Ovary (tissue), 9 donors: ENCODE data around the gene TRAF4. TPM values are rescaled to one million over a fixed set of nuclear protein-coding genes. Genes with fewer than 3 reads are reported as not detected.

Source experiments
- DNase-seq, 5 donors: peaks; one replicate each; pipeline ENCODE4 v3.0.0-alpha.2; 2019 to 2020
- H3K27ac ChIP-seq, 2 donors: fragments of 200-600 bp; one replicate each; pipeline versions ENCODE4 v1.5.1 to v1.8.0; 2019 to 2022
- H3K27me3 ChIP-seq: fragments of 200-600 bp; one replicate; pipeline ENCODE4 v1.8.0; 2022
- H3K36me3 ChIP-seq: fragments of 200-600 bp; sonication (generic); one replicate; pipeline ENCODE4 v1.5.1; 2019
- H3K4me1 ChIP-seq: one replicate; pipeline ENCODE4 v1.8.1; 2013; ENCODE audit warnings: mild to moderate bottlenecking, moderate library complexity; ENCODE audit not compliant: insufficient read depth
- H3K4me3 ChIP-seq: fragments of 200-600 bp; sonication (generic); one replicate; pipeline ENCODE4 v1.5.1; 2017
- H3K9me3 ChIP-seq, 2 donors: fragments of 200-600 bp in 1 of 2; sonication (generic) in 1 of 2; one replicate each; pipeline versions ENCODE4 v1.5.1 to v1.8.1; 2013 to 2019; ENCODE audit warnings: mild to moderate bottlenecking in 1 of 2, moderate library complexity in 1 of 2
- CTCF ChIP-seq, 3 donors: fragments of 450-650 bp in 2 of 3; fragments of 200-600 bp in 1 of 3; IDR thresholded peaks; one replicate each; pipeline versions ENCODE4 v1.5.1 to v1.8.0; 2016 to 2022; ENCODE audit warnings: antibody characterized with exemption in 3 of 3, mild to moderate bottlenecking in 1 of 3
- EP300 ChIP-seq: sonication (generic); formaldehyde crosslinking; IDR thresholded peaks from one replicate; pipeline ENCODE4 v1.6.1; 2017; ENCODE audit warnings: antibody characterized with exemption
- POLR2A ChIP-seq: fragments of 450-650 bp; IDR thresholded peaks from one replicate; pipeline ENCODE4 v1.6.1; 2017; ENCODE audit warnings: antibody characterized with exemption, mild to moderate bottlenecking, moderate library complexity
- whole genome bisulfite sequencing, 3 donors: extraction: QIAGEN DNeasy Blood & Tissue Kit in 1 of 3; methylation state at CpG; one replicate each; pipeline versions ENCODE4 v1.1.5 to v1.1.7; 2013 to 2017; 5-methylcytosine and 5-hydroxymethylcytosine counted together
- intact Hi-C, 4 donors: fragments of 100-400 bp; cut with DNase I; formaldehyde crosslinking; loops; one replicate each; pipeline versions ENCODE4 v1.11.0 to v1.15.1; 2022 to 2023
- polyA plus RNA-seq, 2 donors: library from polyadenylated mRNA; stranded (reverse); fragments of 200-250 nt in 1 of 2; fragments of 350-450 nt in 1 of 2; fragmentation: Illumina TruSeq in 1 of 2; extraction: RNeasy Lipid Tissue Mini Kit (QIAGEN cat#74804) in 1 of 2; gene quantifications; one replicate each; pipeline ENCODE4 v1.2.3, GENCODE V29; 2013 to 2014
- total RNA-seq, 7 donors: library from RNA; depleted of rRNA in 2 of 7; stranded (reverse); fragments of >200 nt in 2 of 7; fragmentation: NEBNext Ultra II Directional in 3 of 7; extraction: Animal tissue kit (Norgen Biotek cat#: 25700) in 3 of 7; gene quantifications; one replicate each; pipeline versions ENCODE4 v1.1.0 to v1.2.4, GENCODE V29; 2016 to 2023
- donor health status: DM: no; HTN: no; CAD: no; lungs with moderate emphysema.
- donor health status: DM: no; HTN: no; CAD: no.
- donor health status: Bipolar disorder and iron deficiency.
- donor health status: DM: yes; HTN: yes; CAD: no.
- donor health status: DM: no; HTN: no; CAD: no.
- donor health status: DM: yes; HTN: yes; CAD: no.

Gene TRAF4
- total and polyA plus RNA-seq, 9 donors: 3.5 to 61.3 (median 14.9) TPM

- Histone ChIP-seq H3K27ac (no peak overlapping the region), H3K4me3 (no peak overlapping the region), H3K36me3 (no peaks in the 10 kb centered on the region), H3K9me3 (no peaks in the 10 kb centered on the region), H3K27me3 (no peaks in the 10 kb centered on the region), H3K4me1 (no peaks in the 10 kb centered on the region)
- TF ChIP-seq EP300: no peak
- TF ChIP-seq POLR2A: no peak
- TF ChIP-seq CTCF (IDR thresholded peaks at IDR 0.05): no peak
- intact Hi-C loops: no loop called here
- WGBS, 3 donors: 86 to 88% (median 86%) methylated on average over 10 of the region's 10 CpGs
- DNase-seq: no peak
Observed at GRCh38 chr17:28738680-28739384, 5.0 kb upstream of the TRAF4 start.

- Histone ChIP-seq H3K36me3 (no peaks in the 10 kb centered on the region), H3K27ac (no peak overlapping the region), H3K4me1 (peaks cover 7% of the 10 kb centered on the region), H3K4me3 (no peak overlapping the region), H3K9me3 (no peaks in the 10 kb centered on the region), H3K27me3 (no peaks in the 10 kb centered on the region)
- DNase-seq: peak in 1 of 5 donors; percentile 29
- intact Hi-C loops: no loop called here
- TF ChIP-seq CTCF (IDR thresholded peaks at IDR 0.05) (no peak), POLR2A (no peak), EP300 (no peak)
- WGBS, 3 donors: 80 to 82% (median 81%) methylated on average over 10 of the region's 10 CpGs
Observed at GRCh38 chr17:28740406-28741357, 3.1 kb upstream of the TRAF4 start.

DNA sequence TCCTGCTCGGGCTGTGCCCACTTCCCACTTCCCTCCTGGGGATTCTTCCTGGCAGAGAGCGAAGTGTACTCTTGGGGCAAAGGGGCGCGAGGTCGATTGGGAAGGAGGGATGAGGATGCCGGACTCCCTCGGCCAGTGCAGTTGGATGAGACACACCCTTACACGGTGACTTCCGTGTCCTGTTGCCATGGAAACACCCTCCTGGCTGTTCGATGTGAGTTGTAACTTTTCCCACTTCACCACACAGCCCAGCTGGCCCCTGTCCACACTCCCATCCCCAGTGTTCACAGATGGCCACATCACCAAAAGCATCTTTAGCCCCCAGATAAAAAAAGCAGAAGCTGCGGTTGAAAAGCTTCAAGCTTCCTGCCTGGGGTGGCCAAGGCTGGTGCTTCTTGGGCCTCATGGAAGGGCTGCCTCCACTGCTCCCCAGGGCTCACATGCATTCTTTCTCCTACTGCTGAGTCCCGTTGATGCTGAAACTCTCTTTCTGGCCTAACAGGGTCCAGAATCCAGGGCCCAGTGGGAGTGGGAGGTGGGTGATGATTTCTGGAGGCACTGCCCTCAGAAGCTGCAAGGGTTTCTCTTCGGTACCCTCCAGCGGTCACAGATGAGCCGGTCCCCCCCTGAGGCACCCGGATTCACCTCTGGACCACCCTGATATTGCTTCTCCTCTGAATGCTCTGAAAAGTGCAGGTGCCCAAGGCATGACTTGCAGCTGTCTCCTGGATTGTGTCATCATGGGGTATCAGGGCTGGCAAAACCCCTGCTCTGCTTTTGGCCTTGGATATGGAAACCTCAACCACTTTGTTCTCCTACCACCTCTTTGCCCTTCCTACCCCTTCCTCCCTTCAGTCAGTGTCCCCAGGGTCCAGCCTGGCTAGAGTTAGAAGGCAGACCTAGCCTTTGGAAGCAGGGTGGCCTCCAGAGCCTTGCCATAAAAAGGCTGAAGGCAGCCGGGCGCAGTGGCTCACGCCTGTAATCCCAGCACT, 2.2 kb upstream of the TRAF4 start:
- H3K9me3 ChIP-seq: no peaks in the 10 kb centered on the region
- no peaks in the 10 kb centered on the region for H3K36me3 ChIP-seq
- intact Hi-C loops: no loop called here
- no peak overlapping the region for H3K4me3 ChIP-seq
- 74 to 78% (median 75%) methylated on average over 17 to 19 of the region's 19 CpGs for WGBS, 3 donors
- peaks cover 12% of the 10 kb centered on the region for H3K4me1 ChIP-seq
- H3K27ac ChIP-seq: no peak overlapping the region
- no peaks in the 10 kb centered on the region for H3K27me3 ChIP-seq
- TF ChIP-seq EP300 (no peak), POLR2A (no peak), CTCF (IDR thresholded peaks at IDR 0.05) (no peak)
- DNase-seq: peak in 1 of 5 donors; percentile 33
